Muscle layer of duodenum (tissue), 2 donors: ENCODE results near the gene NUDT12.

Experiments used
- H3K27ac ChIP-seq: one replicate; pipeline ENCODE4 v1.7.0; 2013; ENCODE audit warnings: mild to moderate bottlenecking, low read length
- H3K27me3 ChIP-seq: one replicate; pipeline ENCODE4 v1.7.0; 2013; ENCODE audit warnings: low read depth, mild to moderate bottlenecking, control low read depth, low read length
- H3K36me3 ChIP-seq, 2 donors: one replicate each; pipeline ENCODE4 v1.7.0; 2013; ENCODE audit warnings: low read length in 2 of 2, control low read depth in 1 of 2, mild to moderate bottlenecking in 1 of 2; ENCODE audit not compliant: insufficient read depth in 2 of 2, control insufficient read depth in 1 of 2
- H3K4me1 ChIP-seq, 2 donors: one replicate each; pipeline ENCODE4 v1.7.0; 2013; ENCODE audit warnings: low read length in 2 of 2, mild to moderate bottlenecking in 2 of 2, control low read depth in 1 of 2, moderate library complexity in 1 of 2; ENCODE audit not compliant: insufficient read depth in 2 of 2, control insufficient read depth in 1 of 2
- H3K4me3 ChIP-seq, 2 donors: one replicate each; pipeline ENCODE4 v1.7.0; 2013; ENCODE audit warnings: low read length in 2 of 2, low read depth in 1 of 2, mild to moderate bottlenecking in 1 of 2
- H3K9me3 ChIP-seq, 2 donors: one replicate each; pipeline ENCODE4 v1.7.0; 2013; ENCODE audit warnings: low read length in 2 of 2, control low read depth in 1 of 2, mild to moderate bottlenecking in 1 of 2; ENCODE audit not compliant: control insufficient read depth in 1 of 2
- donor health status: healthy.

NUDT12 gene

GRCh38 chr5:103511554-103511885 is 51.1 kb downstream of the NUDT12 start:
- H3K9me3 ChIP-seq, result no peaks in the 10 kb centered on the region
- H3K36me3 ChIP-seq, result no peaks in the 10 kb centered on the region
- no peaks in the 10 kb centered on the region for H3K27me3 ChIP-seq
- H3K27ac ChIP-seq, result no peak overlapping the region
- H3K4me3 ChIP-seq, result no peak overlapping the region
- no peaks in the 10 kb centered on the region for H3K4me1 ChIP-seq

GRCh38 chr5:103510851-103511553 is 51.6 kb downstream of the NUDT12 start:
- Histone ChIP-seq H3K27ac (no peak overlapping the region), H3K27me3 (no peaks in the 10 kb centered on the region), H3K9me3 (no peaks in the 10 kb centered on the region), H3K4me1 (no peaks in the 10 kb centered on the region), H3K36me3 (no peaks in the 10 kb centered on the region), H3K4me3 (no peak overlapping the region)

DNA sequence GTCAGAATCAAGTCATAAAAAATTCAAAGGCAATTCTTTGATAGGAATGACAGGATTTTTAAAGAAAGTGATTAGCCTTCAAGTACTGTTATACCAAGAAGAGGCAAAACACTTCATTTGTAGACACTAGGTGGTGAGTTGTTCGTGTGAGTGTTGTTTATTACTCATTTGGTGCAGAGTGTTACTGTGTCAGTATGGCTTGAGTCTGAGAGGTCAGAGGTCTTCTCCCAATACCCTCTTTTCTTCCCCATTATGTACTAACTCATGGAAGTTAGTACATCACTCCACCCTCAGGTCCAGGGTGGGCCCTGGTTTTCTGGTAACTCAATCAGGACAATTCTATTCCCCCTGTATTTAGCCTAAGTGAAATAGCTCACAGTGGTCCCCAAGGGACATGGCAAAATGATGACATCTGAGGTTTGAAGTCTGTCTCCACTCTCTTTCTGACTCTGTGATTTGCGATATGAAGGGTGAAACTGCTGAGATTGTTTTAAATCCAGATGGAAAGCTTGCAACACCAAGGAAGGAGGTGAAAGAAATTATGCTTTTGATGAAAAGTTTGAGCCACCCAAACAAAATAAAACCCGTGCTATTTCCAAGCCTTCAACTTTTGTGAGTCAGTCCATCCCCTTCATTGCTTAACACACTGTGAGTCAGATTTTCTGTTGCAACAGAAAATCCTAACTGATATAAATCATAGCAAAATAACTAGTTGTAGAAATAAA is 56.8 kb downstream of the NUDT12 start:
- H3K27me3 ChIP-seq, result no peaks in the 10 kb centered on the region
- H3K27ac ChIP-seq, result no peak overlapping the region
- no peak overlapping the region for H3K4me3 ChIP-seq
- H3K36me3 ChIP-seq, result no peaks in the 10 kb centered on the region
- no peaks in the 10 kb centered on the region for H3K9me3 ChIP-seq
- no peaks in the 10 kb centered on the region for H3K4me1 ChIP-seq

- Histone ChIP-seq H3K27me3 (no peaks in the 10 kb centered on the region), H3K4me3 (no peak overlapping the region), H3K36me3 (no peaks in the 10 kb centered on the region), H3K9me3 (no peaks in the 10 kb centered on the region), H3K27ac (no peak overlapping the region), H3K4me1 (peaks cover 5 to 9% of the 10 kb centered on the region in 2 donors)
These were observed 59.5 kb downstream of the NUDT12 start for GRCh38 chr5:103503066-103503465.

DNA sequence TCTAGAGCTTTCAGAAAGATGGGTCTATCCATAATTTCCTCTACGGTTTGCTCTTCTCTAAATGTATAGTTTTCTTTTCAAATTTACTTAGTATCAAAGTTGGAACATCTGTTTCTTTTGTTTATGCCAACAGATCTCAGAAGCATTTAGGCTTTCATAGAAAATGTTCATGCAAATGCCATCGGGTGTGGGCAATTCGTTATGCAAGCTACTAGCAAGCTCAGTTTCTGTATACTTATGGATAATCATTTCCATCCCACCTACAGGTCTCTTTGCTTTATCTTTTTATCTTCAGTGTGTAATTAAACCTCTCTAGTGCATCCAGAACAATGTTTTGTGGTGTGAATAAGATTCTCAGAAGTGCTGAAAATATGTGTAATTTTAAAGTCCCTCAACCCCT is 59.9 kb downstream of the NUDT12 start:
- Histone ChIP-seq H3K27ac (no peak overlapping the region), H3K4me3 (no peak overlapping the region), H3K9me3 (no peaks in the 10 kb centered on the region), H3K4me1 (peaks cover 5 to 9% of the 10 kb centered on the region in 2 donors), H3K27me3 (no peaks in the 10 kb centered on the region), H3K36me3 (no peaks in the 10 kb centered on the region)
